Bone marrow (tissue), 2 donors: ENCODE results near the gene SUMO2.
A peak's percentile ranks its signal among the peaks of the same experiment; 100 is the strongest.
"Not testable (repeated sequence)": the region's sequence is repeated elsewhere in the genome, so short reads cannot be mapped to it uniquely, and the experiment has no call there.

ENCODE experiments used
- DNase-seq, 2 donors: peaks; one replicate each; lab custom pipeline; 2025; lab: John Stamatoyannopoulos, UW

The SUMO2 gene

GRCh38 chr17:75181608-75182318, 996 bp downstream of the SUMO2 start:
- DNase-seq: peak in 1 of 2 donors; percentile 28

- no peak for DNase-seq
These were observed 1.6 kb downstream of the SUMO2 start for GRCh38 chr17:75181110-75181509.

- no peak for DNase-seq
These were observed 4.3 kb downstream of the SUMO2 start for GRCh38 chr17:75178453-75178852.

GRCh38 chr17:75176625-75177024, 6.1 kb downstream of the SUMO2 start:
- DNase-seq: no peak

GRCh38 chr17:75174996-75175395, 7.8 kb downstream of the SUMO2 start:
- no peak for DNase-seq

- no peak for DNase-seq
These were observed 9.2 kb downstream of the SUMO2 start for GRCh38 chr17:75173526-75173925.

- DNase-seq: no peak
These were observed 13.8 kb downstream of the SUMO2 start for GRCh38 chr17:75168998-75169397.

GRCh38 chr17:75164606-75165005, 18.2 kb downstream of the SUMO2 start:
- DNase-seq: not testable (repeated sequence)

- DNase-seq: no peak
These were observed 19.7 kb downstream of the SUMO2 start for GRCh38 chr17:75163074-75163473.

GRCh38 chr17:75160211-75160610, 22.5 kb downstream of the SUMO2 start:
- DNase-seq: no peak

GRCh38 chr17:75159196-75160031, 23.3 kb downstream of the SUMO2 start:
- no peak for DNase-seq

GRCh38 chr17:75158480-75158879, 24.3 kb downstream of the SUMO2 start:
- DNase-seq: not testable (repeated sequence)

GRCh38 chr17:75155191-75155601, 27.6 kb downstream of the SUMO2 start:
- DNase-seq: no peak

GRCh38 chr17:75154195-75155106, 28.3 kb downstream of the SUMO2 start, which contains the start of gene JPT1:
JPT1 (minus strand) TSS chr17:75154512; CDS start chr17:75154397, 115 bp downstream.
- DNase-seq: peak; percentile 68 to 87

- DNase-seq: no peak
These were observed 29.0 kb downstream of the SUMO2 start for GRCh38 chr17:75153780-75154194.

- DNase-seq: peak in 1 of 2 donors; percentile 18
These were observed 29.6 kb downstream of the SUMO2 start for GRCh38 chr17:75152922-75153779.

- no peak for DNase-seq
These were observed 30.2 kb downstream of the SUMO2 start for GRCh38 chr17:75152523-75152921.

- no peak for DNase-seq
These were observed 30.8 kb downstream of the SUMO2 start for GRCh38 chr17:75151930-75152329.

- no peak for DNase-seq
These were observed 34.7 kb downstream of the SUMO2 start for GRCh38 chr17:75147878-75148546.

GRCh38 chr17:75146592-75146991, 36.2 kb downstream of the SUMO2 start:
- DNase-seq: no peak
